H1 (cell line): ENCODE data around the gene MYO5A. TPM values are rescaled to one million over a fixed set of nuclear protein-coding genes. Genes with fewer than 3 reads are reported as not detected.

Experiments
- ATF3 ChIP-seq: IDR thresholded peaks from 2 replicates; pipeline ENCODE4 v1.6.1; 2011; ENCODE audit warnings: low read depth, mild to moderate bottlenecking, low read length; ENCODE audit not compliant: insufficient read depth
- BRCA1 ChIP-seq: IDR thresholded peaks from 2 replicates; pipeline ENCODE4 v1.6.1; 2012; ENCODE audit warnings: low read depth, low read length, improper control_type of control experiment
- CHD1 ChIP-seq: IDR thresholded peaks from 2 replicates; pipeline ENCODE4 v1.6.1; 2012; ENCODE audit warnings: low read depth, low read length, improper control_type of control experiment
- E2F6 ChIP-seq: IDR thresholded peaks from 2 replicates; pipeline ENCODE4 v1.6.1; 2012; ENCODE audit warnings: inconsistent platforms
- FOSL1 ChIP-seq: IDR thresholded peaks from 2 replicates; pipeline ENCODE4 v1.6.1; 2011; ENCODE audit warnings: mild to moderate bottlenecking, low read depth, low read length, moderate library complexity; ENCODE audit not compliant: insufficient read depth
- RAD21 ChIP-seq, 2 experiments: IDR thresholded peaks in 1 of 2; conservative IDR thresholded peaks in 1 of 2; 2 replicates each; pipeline ENCODE4 v1.6.1; 2011; ENCODE audit warnings: low read depth in 2 of 2, low read length in 2 of 2, improper control_type of control experiment in 1 of 2, inconsistent platforms in 1 of 2, mild to moderate bottlenecking in 1 of 2, moderate library complexity in 1 of 2
- TEAD4 ChIP-seq: IDR thresholded peaks from 2 replicates; pipeline ENCODE4 v1.6.1; 2012; ENCODE audit warnings: low read depth, low read length, inconsistent platforms, mixed read lengths
- ZNF274 ChIP-seq: IDR thresholded peaks from 2 replicates; pipeline ENCODE4 v1.7.0; 2012; ENCODE audit warnings: low read length, borderline replicate concordance; ENCODE audit errors: extremely low read depth
- polyA plus RNA-seq, 7 experiments: library from polyadenylated mRNA; depleted of rRNA in 3 of 7; stranded (reverse) in 5 of 7; unstranded in 2 of 7; fragments of >200 nt in 5 of 7; fragments of 200-250 nt in 2 of 7; gene quantifications; 1 replicate in 5 of 7; 2 replicates in 1 of 7; 4 replicates in 1 of 7; pipeline versions ENCODE4 v1.2.1 to v1.2.3, GENCODE V29; 2011 to 2013; ENCODE audit warnings: missing spikeins in 2 of 7, mixed read lengths in 2 of 7
- total RNA-seq: library from RNA; stranded (reverse); fragmentation: NEBNext Ultra II Directional; extraction: Animal tissue kit (Norgen Biotek cat#: 25700); gene quantifications from 2 replicates; pipeline ENCODE4 v1.2.1, GENCODE V29; 2021
- TF ChIP-seq, protein P1 (sequence below): fragments of 300-600 bp; sonication (generic); IDR thresholded peaks from 2 replicates; pipeline ENCODE4 v1.7.1; 2012; ENCODE audit warnings: low read length, moderate library complexity, mild to moderate bottlenecking, inconsistent platforms; ENCODE audit not compliant: insufficient replicate concordance

MYO5A gene
- total and polyA plus RNA-seq, 2 of the 8 experiments (the other 6 are each of a cell fraction or from before 2014, with no cell fraction given), result 11.4 to 24.7 TPM

- TF ChIP-seq, protein P1, sequence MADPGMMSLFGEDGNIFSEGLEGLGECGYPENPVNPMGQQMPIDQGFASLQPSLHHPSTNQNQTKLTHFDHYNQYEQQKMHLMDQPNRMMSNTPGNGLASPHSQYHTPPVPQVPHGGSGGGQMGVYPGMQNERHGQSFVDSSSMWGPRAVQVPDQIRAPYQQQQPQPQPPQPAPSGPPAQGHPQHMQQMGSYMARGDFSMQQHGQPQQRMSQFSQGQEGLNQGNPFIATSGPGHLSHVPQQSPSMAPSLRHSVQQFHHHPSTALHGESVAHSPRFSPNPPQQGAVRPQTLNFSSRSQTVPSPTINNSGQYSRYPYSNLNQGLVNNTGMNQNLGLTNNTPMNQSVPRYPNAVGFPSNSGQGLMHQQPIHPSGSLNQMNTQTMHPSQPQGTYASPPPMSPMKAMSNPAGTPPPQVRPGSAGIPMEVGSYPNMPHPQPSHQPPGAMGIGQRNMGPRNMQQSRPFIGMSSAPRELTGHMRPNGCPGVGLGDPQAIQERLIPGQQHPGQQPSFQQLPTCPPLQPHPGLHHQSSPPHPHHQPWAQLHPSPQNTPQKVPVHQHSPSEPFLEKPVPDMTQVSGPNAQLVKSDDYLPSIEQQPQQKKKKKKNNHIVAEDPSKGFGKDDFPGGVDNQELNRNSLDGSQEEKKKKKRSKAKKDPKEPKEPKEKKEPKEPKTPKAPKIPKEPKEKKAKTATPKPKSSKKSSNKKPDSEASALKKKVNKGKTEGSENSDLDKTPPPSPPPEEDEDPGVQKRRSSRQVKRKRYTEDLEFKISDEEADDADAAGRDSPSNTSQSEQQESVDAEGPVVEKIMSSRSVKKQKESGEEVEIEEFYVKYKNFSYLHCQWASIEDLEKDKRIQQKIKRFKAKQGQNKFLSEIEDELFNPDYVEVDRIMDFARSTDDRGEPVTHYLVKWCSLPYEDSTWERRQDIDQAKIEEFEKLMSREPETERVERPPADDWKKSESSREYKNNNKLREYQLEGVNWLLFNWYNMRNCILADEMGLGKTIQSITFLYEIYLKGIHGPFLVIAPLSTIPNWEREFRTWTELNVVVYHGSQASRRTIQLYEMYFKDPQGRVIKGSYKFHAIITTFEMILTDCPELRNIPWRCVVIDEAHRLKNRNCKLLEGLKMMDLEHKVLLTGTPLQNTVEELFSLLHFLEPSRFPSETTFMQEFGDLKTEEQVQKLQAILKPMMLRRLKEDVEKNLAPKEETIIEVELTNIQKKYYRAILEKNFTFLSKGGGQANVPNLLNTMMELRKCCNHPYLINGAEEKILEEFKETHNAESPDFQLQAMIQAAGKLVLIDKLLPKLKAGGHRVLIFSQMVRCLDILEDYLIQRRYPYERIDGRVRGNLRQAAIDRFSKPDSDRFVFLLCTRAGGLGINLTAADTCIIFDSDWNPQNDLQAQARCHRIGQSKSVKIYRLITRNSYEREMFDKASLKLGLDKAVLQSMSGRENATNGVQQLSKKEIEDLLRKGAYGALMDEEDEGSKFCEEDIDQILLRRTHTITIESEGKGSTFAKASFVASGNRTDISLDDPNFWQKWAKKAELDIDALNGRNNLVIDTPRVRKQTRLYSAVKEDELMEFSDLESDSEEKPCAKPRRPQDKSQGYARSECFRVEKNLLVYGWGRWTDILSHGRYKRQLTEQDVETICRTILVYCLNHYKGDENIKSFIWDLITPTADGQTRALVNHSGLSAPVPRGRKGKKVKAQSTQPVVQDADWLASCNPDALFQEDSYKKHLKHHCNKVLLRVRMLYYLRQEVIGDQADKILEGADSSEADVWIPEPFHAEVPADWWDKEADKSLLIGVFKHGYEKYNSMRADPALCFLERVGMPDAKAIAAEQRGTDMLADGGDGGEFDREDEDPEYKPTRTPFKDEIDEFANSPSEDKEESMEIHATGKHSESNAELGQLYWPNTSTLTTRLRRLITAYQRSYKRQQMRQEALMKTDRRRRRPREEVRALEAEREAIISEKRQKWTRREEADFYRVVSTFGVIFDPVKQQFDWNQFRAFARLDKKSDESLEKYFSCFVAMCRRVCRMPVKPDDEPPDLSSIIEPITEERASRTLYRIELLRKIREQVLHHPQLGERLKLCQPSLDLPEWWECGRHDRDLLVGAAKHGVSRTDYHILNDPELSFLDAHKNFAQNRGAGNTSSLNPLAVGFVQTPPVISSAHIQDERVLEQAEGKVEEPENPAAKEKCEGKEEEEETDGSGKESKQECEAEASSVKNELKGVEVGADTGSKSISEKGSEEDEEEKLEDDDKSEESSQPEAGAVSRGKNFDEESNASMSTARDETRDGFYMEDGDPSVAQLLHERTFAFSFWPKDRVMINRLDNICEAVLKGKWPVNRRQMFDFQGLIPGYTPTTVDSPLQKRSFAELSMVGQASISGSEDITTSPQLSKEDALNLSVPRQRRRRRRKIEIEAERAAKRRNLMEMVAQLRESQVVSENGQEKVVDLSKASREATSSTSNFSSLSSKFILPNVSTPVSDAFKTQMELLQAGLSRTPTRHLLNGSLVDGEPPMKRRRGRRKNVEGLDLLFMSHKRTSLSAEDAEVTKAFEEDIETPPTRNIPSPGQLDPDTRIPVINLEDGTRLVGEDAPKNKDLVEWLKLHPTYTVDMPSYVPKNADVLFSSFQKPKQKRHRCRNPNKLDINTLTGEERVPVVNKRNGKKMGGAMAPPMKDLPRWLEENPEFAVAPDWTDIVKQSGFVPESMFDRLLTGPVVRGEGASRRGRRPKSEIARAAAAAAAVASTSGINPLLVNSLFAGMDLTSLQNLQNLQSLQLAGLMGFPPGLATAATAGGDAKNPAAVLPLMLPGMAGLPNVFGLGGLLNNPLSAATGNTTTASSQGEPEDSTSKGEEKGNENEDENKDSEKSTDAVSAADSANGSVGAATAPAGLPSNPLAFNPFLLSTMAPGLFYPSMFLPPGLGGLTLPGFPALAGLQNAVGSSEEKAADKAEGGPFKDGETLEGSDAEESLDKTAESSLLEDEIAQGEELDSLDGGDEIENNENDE, result no peak
- TF ChIP-seq FOSL1 (no peak), TEAD4 (no peak), RAD21 (IDR thresholded peaks at IDR 0.05 in 1 of 2, conservative IDR thresholded peaks at IDR 0.05 in 1 of 2; ENCODE audit: low read depth in 2 of 2, low read length in 2 of 2) (no peak), ZNF274 (no peak), CHD1 (no peak), ATF3 (no peak), E2F6 (no peak), BRCA1 (no peak)
Observed at GRCh38 chr15:52382647-52383046, 146.0 kb downstream of the MYO5A start (continued).
